Muscle layer of colon (tissue), 2 donors: Measurements from ENCODE around the gene ZBTB7B.

ENCODE experiments used
- H3K27ac ChIP-seq: one replicate; pipeline ENCODE4 v1.7.0; 2013; ENCODE audit warnings: low read depth, mild to moderate bottlenecking, low read length, moderate library complexity
- H3K27me3 ChIP-seq, 2 donors: one replicate each; pipeline ENCODE4 v1.7.0; 2013; ENCODE audit warnings: low read length in 2 of 2, mild to moderate bottlenecking in 2 of 2; ENCODE audit not compliant: insufficient read depth in 2 of 2, control insufficient read depth in 1 of 2
- H3K36me3 ChIP-seq: one replicate; pipeline ENCODE4 v1.7.0; 2013; ENCODE audit warnings: mild to moderate bottlenecking, low read length; ENCODE audit not compliant: insufficient read depth
- H3K4me1 ChIP-seq: one replicate; pipeline ENCODE4 v1.7.0; 2013; ENCODE audit warnings: mild to moderate bottlenecking, low read length; ENCODE audit not compliant: insufficient read depth
- H3K4me3 ChIP-seq, 2 donors: one replicate each; pipeline ENCODE4 v1.7.0; 2013; ENCODE audit warnings: low read length in 2 of 2, low read depth in 1 of 2, mild to moderate bottlenecking in 1 of 2, moderate library complexity in 1 of 2
- H3K9ac ChIP-seq: one replicate; pipeline ENCODE4 v1.7.0; 2013; ENCODE audit warnings: low read length
- H3K9me3 ChIP-seq: one replicate; pipeline ENCODE4 v1.7.0; 2013; ENCODE audit warnings: mild to moderate bottlenecking, low read length
- donor health status: abdominal sarcoma.
- donor health status: Adenocarcinoma of cecum.

ZBTB7B gene

DNA sequence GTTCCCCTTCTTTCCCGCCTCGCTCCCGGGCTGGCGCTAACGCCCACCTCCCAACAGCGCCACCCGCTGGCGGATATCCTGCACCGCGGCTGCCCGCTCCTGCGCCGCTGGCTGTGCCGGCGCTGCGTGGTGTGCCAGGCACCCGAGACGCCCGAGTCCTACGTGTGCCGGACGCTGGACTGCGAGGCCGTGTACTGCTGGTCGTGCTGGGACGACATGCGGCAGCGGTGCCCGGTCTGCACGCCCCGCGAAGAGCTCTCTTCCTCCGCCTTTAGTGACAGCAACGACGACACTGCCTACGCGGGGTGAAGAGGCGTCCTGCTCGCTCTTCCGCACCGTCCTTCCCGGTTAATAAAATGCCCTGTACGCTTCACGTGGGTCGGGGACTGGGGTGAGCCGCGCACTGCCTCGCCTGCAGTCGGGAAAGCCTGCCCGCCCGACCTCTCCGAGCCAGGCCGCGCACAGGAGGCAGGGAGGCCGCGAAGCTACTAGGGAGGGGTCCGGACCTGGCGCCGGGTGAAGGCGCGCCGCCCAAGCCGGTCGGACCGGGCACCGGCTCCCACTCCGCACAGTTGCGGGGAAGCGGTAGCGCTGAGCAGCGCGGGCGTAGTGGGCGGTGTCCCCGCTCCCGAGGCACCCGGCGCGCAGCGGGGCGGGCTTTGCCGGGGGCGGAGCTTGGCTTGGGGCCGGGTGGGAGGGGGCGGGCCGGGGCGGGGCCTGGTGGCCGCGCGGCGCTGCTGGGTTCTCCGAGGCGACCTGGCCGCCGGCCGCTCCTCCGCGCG, 48.1 kb downstream of the ZBTB7B start, which contains the start of gene ADAM15:
Gene ADAM15 (plus strand): TSS at position 757 of the 782 bp plus-strand sequence. CDS start 71 bp downstream, outside the sequence.
- Histone ChIP-seq H3K27ac (peak within 1 kb of the TSS; percentile 92), H3K27me3 (no peaks in the 10 kb centered on the region)

DNA sequence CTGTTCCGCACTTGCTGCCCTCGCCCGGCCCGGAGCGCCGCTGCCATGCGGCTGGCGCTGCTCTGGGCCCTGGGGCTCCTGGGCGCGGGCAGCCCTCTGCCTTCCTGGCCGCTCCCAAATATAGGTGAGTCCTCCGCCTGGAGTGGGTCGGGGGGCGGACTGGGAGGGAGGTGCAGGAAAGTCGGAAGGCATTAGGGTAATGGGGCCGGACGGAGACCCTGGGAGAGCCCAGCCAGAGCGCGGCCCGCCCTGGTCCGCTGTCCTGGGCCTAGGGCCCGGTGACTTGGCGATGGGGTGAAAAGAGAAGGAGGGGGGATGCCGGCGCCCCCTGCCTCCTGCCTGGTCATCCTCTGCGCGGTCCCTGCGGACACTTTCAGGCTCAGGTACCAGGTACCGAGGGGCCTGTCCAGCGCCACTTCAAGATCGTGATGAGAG, 48.8 kb downstream of the ZBTB7B start:
- Histone ChIP-seq H3K27me3 (no peaks in the 10 kb centered on the region), H3K9ac (peak overlapping the region; percentile 61), H3K4me1 (peaks cover 17% of the 10 kb centered on the region), H3K4me3 (peak overlapping the region; percentile 59 to 93), H3K27ac (peak overlapping the region; percentile 62), H3K36me3 (peaks cover 4% of the 10 kb centered on the region), H3K9me3 (no peaks in the 10 kb centered on the region)

More for the DNA sequence above, 48.1 kb downstream of the ZBTB7B start, which contains the start of gene ADAM15:
- peaks cover 17% of the 10 kb centered on the region for H3K4me1 ChIP-seq
- H3K4me3 ChIP-seq, result peak within 1 kb of the TSS; percentile 59 to 93
- H3K9ac ChIP-seq, result peak within 1 kb of the TSS; percentile 61
- no peaks in the 10 kb centered on the region for H3K9me3 ChIP-seq
- H3K36me3 ChIP-seq, result peaks cover 4% of the 10 kb centered on the region

DNA sequence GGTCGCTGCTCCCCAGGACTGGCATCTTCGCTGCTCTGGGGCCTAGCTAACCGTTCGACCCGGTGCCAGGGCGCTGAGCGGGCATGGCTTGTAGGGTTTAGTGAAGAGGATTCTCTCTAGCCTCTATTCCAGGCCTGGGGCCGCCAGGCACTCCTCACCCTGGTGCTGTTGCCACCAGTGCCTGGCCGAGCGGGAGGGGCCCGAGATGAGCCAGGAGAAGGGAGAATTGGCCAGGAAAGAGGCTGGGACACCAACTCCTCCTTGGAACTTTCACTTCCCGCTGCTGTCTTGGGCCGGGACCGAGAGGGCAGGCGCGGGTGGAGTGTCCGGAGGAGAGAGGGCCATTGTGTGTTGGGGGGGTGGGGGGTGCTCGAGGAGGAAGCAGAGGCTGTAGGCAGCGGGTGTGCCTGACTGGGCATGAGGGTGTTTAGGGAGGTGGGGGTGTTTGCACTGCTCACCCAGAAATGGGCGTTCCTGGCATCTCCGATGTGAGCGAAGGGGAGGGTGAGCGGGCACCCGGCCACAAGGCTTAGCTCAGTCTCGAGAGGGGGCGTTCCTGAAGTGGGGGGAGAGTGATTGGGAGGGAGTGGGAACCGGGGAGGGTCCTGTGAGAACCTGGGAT, 49.3 kb downstream of the ZBTB7B start:
- H3K4me1 ChIP-seq, result peaks cover 17% of the 10 kb centered on the region
- H3K27me3 ChIP-seq, result no peaks in the 10 kb centered on the region

DNA sequence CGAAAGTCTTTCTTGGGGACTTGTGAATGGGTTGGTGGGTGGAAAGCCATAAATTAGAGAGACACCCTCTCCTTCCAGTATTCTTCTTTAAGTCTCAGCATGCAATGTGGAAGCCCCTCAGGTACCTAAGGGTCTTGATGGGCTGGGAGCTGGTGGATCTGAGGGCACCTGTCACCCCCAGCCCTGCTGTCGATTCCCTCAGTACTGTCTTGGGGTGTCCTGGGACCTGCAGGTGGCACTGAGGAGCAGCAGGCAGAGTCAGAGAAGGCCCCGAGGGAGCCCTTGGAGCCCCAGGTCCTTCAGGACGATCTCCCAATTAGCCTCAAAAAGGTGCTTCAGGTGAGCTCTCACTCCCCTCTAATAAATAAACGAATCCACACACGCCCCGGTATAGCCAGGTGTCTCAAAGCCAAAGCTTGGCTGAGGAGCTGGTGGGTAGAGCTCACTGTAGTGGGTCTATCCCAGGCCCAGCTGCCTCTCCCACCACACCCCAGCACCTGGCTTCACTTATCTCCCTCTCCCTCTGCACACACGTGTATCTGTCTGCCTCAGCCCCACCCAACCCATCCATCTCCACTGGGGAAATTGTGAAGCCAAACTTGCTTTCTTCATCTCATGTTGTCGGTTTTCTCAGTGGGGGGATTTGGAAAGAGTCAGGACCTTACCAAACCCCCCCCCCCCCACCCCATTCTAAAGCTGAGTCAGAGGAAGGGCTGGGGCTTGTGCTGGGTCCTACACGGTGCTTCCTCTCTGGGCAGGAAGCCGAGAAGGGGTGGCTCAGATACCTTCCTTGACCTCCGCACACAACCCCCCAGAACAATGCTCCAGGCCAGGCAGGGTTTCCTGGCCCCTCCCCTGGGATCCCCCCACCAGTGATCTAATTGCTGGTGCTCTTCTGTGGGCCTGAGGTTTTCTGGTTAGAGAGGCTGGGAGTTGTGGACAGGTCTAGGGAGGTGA, 50.1 kb downstream of the ZBTB7B start:
- peak overlapping the region; percentile 59 to 93 for H3K4me3 ChIP-seq
- H3K4me1 ChIP-seq, result peaks cover 17% of the 10 kb centered on the region
- no peaks in the 10 kb centered on the region for H3K9me3 ChIP-seq
- H3K27me3 ChIP-seq, result no peaks in the 10 kb centered on the region
- H3K9ac ChIP-seq, result peak overlapping the region; percentile 61
- peaks cover 7% of the 10 kb centered on the region for H3K36me3 ChIP-seq
- peak overlapping the region; percentile 62 for H3K27ac ChIP-seq

More for the DNA sequence above, 49.3 kb downstream of the ZBTB7B start:
- peak overlapping the region; percentile 59 to 93 for H3K4me3 ChIP-seq
- H3K9me3 ChIP-seq, result no peaks in the 10 kb centered on the region
- peak overlapping the region; percentile 62 for H3K27ac ChIP-seq
- peak overlapping the region; percentile 61 for H3K9ac ChIP-seq
- peaks cover 4% of the 10 kb centered on the region for H3K36me3 ChIP-seq

DNA sequence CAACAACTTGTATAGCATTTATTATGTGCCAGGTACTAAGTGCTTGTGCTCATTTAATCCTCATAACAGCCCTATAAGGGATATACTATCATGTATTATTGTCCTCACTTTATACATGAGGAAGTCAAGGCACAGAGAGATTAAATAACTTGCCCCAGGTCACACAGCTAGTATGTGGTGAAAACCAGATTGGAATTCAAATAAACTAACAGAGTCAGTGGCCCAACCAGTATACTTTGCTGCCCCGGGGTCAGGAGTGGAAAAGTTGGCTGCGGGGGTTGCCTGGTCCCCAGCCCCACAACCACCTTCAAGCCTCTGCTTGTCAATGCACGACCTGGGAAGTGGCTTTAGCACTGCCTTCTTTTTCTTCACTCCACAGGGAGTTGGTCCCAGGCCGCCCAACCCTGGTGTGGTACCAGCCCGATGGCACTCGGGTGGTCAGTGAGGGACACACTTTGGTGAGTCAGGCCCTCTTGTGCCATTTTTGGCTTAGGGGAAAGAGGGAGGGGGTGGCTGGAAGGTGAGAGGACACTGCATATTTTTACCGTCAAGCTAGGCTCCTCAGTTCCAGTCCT, 51.0 kb downstream of the ZBTB7B start:
- H3K9ac ChIP-seq, result no peak overlapping the region
- H3K4me3 ChIP-seq, result no peak overlapping the region
- peaks cover 14% of the 10 kb centered on the region for H3K36me3 ChIP-seq
- no peaks in the 10 kb centered on the region for H3K27me3 ChIP-seq
- no peak overlapping the region for H3K27ac ChIP-seq
- H3K9me3 ChIP-seq, result no peaks in the 10 kb centered on the region
- H3K4me1 ChIP-seq, result peaks cover 17% of the 10 kb centered on the region

DNA sequence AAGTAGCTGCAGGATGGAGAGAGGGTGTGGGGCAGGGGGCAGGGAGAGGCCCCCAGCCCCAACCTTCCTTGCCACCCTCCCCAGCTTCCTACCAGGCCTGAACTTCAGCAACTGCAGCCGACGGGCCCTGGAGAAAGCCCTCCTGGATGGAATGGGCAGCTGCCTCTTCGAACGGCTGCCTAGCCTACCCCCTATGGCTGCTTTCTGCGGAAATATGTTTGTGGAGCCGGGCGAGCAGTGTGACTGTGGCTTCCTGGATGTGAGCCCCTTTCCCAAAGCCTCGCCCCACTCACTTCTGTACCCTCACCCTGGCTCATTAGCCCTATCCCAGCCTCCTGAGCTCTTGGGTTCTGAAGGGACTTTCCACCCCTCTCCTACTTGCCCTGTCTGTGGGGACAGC, 54.5 kb downstream of the ZBTB7B start:
- no peak overlapping the region for H3K27ac ChIP-seq
- peaks cover 15% of the 10 kb centered on the region for H3K4me1 ChIP-seq
- no peak overlapping the region for H3K4me3 ChIP-seq
- H3K36me3 ChIP-seq, result peaks cover 25% of the 10 kb centered on the region
- peaks cover 0 to 5% of the 10 kb centered on the region in 2 donors for H3K27me3 ChIP-seq
- H3K9me3 ChIP-seq, result no peaks in the 10 kb centered on the region
- H3K9ac ChIP-seq, result no peak overlapping the region

DNA sequence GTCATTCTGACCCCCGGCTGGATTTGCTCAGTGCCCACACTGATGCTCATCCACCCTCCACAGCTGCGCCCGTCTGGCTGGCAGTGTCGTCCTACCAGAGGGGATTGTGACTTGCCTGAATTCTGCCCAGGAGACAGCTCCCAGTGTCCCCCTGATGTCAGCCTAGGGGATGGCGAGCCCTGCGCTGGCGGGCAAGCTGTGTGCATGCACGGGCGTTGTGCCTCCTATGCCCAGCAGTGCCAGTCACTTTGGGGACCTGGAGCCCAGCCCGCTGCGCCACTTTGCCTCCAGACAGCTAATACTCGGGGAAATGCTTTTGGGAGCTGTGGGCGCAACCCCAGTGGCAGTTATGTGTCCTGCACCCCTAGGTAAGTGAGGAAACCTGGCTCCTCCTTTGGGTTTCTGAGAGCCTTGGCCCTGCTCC, 55.2 kb downstream of the ZBTB7B start:
- Histone ChIP-seq H3K27ac (no peak overlapping the region), H3K27me3 (peaks cover 0 to 8% of the 10 kb centered on the region in 2 donors), H3K36me3 (peaks cover 25% of the 10 kb centered on the region), H3K4me1 (peaks cover 13% of the 10 kb centered on the region), H3K4me3 (no peak overlapping the region), H3K9ac (no peak overlapping the region), H3K9me3 (no peaks in the 10 kb centered on the region)

DNA sequence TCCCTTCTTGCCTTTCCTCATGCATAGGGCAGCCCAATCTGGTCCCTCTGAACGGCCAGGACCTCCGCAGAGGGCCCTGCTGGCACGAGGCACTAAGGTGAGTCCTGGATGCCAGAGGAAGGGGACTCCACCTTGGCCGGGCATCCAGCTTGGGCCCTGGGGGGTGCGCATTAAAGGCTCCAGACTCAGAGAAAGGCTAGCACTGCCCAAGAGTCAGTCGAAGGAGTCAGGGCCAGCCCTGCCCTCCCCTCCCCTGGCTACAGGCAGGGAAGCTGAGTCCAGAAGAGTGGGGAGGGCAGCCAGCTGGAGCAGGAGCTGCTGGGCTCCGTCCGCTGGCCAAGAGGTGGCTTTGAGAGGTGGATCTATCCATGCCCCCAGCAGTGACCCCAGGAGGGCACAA, 58.1 kb downstream of the ZBTB7B start:
- H3K36me3 ChIP-seq, result peaks cover 20% of the 10 kb centered on the region
- H3K9me3 ChIP-seq, result no peaks in the 10 kb centered on the region
- peaks cover 0 to 8% of the 10 kb centered on the region in 2 donors for H3K27me3 ChIP-seq
- H3K4me1 ChIP-seq, result peaks cover 28% of the 10 kb centered on the region
- H3K4me3 ChIP-seq, result no peak overlapping the region
- H3K9ac ChIP-seq, result no peak overlapping the region
- H3K27ac ChIP-seq, result no peak overlapping the region

DNA sequence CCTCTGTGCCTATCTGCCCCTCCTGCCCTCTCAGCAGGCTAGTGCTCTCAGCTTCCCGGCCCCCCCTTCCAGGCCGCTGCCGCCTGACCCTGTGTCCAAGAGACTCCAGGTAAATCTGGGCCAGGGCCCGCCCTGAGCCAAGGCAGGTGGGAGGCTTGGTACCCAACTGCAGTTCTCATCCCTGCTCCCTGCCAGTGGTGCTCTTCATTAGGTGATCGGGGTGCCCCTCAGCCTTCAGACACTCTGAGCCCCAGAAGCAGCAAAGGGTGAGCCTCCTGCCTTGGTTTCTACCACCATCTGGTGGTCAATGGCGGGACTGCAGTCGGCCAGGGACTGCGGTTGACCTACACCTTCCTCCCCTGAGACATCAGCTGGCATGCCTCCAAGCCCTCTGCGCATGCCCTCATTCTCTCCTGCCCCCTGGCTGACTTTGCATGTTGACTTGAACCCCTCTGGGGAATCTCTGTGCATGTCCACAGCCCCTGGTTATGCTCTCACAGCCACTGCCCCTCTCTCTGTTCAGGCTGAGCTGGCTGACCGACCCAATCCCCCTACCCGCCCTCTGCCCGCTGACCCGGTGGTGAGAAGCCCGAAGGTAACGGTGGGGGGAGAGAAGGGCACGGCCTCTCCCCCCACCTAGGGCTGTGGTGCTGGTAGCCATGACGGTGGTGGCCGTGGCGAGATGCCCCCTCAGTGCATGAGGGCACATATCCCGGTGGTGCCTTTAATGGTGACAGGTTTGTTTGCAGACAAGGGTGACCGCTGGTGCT, 59.0 kb downstream of the ZBTB7B start:
- H3K4me1 ChIP-seq, result peaks cover 28% of the 10 kb centered on the region
- H3K27ac ChIP-seq, result no peak overlapping the region
- H3K9ac ChIP-seq, result no peak overlapping the region
- H3K9me3 ChIP-seq, result no peaks in the 10 kb centered on the region
- peaks cover 20% of the 10 kb centered on the region for H3K36me3 ChIP-seq
- H3K27me3 ChIP-seq, result peaks cover 0 to 8% of the 10 kb centered on the region in 2 donors
- peak overlapping the region in 1 of 2 donors; percentile 23 for H3K4me3 ChIP-seq

DNA sequence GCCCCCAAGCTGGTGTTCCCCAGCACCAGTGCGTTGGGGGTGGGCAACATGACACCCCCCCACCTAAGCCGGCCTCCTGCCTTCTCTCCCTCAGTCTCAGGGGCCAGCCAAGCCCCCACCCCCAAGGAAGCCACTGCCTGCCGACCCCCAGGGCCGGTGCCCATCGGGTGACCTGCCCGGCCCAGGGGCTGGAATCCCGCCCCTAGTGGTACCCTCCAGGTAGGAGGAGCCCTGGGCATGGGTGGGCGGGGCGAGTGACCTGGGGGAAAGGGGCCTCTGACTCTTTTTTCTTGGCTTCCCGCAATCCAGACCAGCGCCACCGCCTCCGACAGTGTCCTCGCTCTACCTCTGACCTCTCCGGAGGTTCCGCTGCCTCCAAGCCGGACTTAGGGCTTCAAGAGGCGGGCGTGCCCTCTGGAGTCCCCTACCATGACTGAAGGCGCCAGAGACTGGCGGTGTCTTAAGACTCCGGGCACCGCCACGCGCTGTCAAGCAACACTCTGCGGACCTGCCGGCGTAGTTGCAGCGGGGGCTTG, 59.6 kb downstream of the ZBTB7B start:
- no peak overlapping the region for H3K4me3 ChIP-seq
- H3K27me3 ChIP-seq, result peaks cover 0 to 8% of the 10 kb centered on the region in 2 donors
- H3K9me3 ChIP-seq, result no peaks in the 10 kb centered on the region
- H3K4me1 ChIP-seq, result peaks cover 28% of the 10 kb centered on the region
- H3K9ac ChIP-seq, result no peak overlapping the region
- no peak overlapping the region for H3K27ac ChIP-seq
- H3K36me3 ChIP-seq, result peaks cover 20% of the 10 kb centered on the region
